AG04450 (cell line): ENCODE data around the gene PSORS1C2. TPM values are rescaled to one million over a fixed set of nuclear protein-coding genes. Genes with fewer than 3 reads are reported as not detected.

Experiments
- CTCF ChIA-PET: fragments of 300-600, 350-600 bp; formaldehyde crosslinking; extraction: SDS; loops from one replicate; lab custom pipeline; 2022; ENCODE audit warnings: antibody characterized with exemption, inconsistent platforms; lab: Charles Lee
- POLR2A ChIA-PET: fragments of 350-600 bp; formaldehyde crosslinking; extraction: SDS; loops from one replicate; lab custom pipeline; 2021; ENCODE audit warnings: antibody characterized with exemption, inconsistent platforms; lab: Yijun Ruan, JAX
- DNase-seq: peaks from one replicate; pipeline ENCODE4 v3.0.0-alpha.2; 2011; ENCODE audit warnings: low read depth, low spot score
- H3K27ac ChIP-seq: one replicate; pipeline ENCODE4 v1.5.1; 2012; ENCODE audit warnings: low read depth, low read length, control low read depth
- H3K27me3 ChIP-seq: one replicate; pipeline ENCODE4 v1.6.0; 2012; ENCODE audit warnings: low read length; ENCODE audit not compliant: control insufficient read depth, insufficient read depth
- H3K4me3 ChIP-seq: 2 replicates; pipeline ENCODE4 v1.5.1; 2011; ENCODE audit warnings: mild to moderate bottlenecking, low read depth, low read length, control low read depth
- H3K9me3 ChIP-seq: 2 replicates; pipeline ENCODE4 v1.5.1; 2012; ENCODE audit warnings: low read length; ENCODE audit not compliant: control insufficient read depth, insufficient read depth
- polyA plus RNA-seq: library from polyadenylated mRNA; depleted of rRNA; stranded (reverse); fragments of >200 nt; gene quantifications from 2 replicates; pipeline ENCODE4 v1.2.3, GENCODE V29; 2011
- TF ChIP-seq, protein P1 (sequence below): IDR thresholded peaks from 2 replicates; pipeline ENCODE4 v1.5.1; 2011; ENCODE audit warnings: low read depth, low read length, control low read depth, inconsistent platforms

The PSORS1C2 gene
- polyA plus RNA-seq, 1 experiment = not detected

DNA sequence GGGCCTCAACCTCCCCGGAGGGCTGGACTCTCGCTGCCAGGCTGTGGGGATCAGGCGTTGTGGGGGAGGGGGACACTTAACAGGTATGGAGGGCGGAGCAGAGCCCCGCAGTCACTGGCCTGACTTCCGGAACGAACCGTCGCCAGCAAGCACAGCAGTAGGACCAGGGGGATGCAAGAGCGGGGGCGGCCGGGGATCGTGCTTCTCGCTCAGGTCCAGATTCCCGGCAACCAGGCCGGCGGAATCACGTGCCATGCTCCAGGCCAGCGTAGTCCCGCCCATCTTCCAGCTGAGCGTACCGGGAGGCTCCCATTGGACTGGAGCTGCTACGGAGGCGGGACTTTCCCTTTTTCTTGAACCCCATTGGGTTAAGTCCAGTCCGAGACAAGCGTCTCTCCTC is 41.6 kb upstream of the PSORS1C2 start:
- H3K27ac ChIP-seq = no peak overlapping the region
- CTCF ChIA-PET = no interaction called here
- H3K4me3 ChIP-seq = peak overlapping the region; percentile 20
- TF ChIP-seq, protein P1, sequence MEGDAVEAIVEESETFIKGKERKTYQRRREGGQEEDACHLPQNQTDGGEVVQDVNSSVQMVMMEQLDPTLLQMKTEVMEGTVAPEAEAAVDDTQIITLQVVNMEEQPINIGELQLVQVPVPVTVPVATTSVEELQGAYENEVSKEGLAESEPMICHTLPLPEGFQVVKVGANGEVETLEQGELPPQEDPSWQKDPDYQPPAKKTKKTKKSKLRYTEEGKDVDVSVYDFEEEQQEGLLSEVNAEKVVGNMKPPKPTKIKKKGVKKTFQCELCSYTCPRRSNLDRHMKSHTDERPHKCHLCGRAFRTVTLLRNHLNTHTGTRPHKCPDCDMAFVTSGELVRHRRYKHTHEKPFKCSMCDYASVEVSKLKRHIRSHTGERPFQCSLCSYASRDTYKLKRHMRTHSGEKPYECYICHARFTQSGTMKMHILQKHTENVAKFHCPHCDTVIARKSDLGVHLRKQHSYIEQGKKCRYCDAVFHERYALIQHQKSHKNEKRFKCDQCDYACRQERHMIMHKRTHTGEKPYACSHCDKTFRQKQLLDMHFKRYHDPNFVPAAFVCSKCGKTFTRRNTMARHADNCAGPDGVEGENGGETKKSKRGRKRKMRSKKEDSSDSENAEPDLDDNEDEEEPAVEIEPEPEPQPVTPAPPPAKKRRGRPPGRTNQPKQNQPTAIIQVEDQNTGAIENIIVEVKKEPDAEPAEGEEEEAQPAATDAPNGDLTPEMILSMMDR = no peak
- no peak for DNase-seq
- POLR2A ChIA-PET = no interaction called here
- H3K27me3 ChIP-seq = no peaks in the 10 kb centered on the region
- peaks cover 8% of the 10 kb centered on the region; the same call in 1 of the 2 replicates for H3K9me3 ChIP-seq

DNA sequence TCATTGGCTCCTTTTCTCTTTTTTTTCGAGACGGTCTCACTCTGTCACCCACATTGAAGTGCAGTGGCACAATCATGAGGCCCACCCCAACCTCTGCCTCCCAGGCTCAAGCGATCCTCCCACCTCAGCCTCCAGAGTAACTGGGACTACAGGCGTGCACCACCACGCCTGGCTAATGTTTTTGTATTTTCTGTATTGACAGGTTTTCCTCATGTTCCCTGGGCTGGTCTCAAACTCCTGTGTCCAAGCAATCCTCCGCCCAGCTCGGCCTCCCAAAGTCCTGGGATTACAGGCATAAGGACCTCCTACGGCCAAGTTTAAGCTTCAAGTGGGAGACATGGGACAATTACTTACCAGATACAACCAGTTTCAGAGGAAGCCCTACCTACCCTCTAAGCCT is 41.0 kb upstream of the PSORS1C2 start:
- Histone ChIP-seq H3K27me3 (no peaks in the 10 kb centered on the region), H3K9me3 (peaks cover 8% of the 10 kb centered on the region; the same call in 1 of the 2 replicates), H3K27ac (no peak overlapping the region), H3K4me3 (no peak overlapping the region)
- ChIA-PET CTCF (interaction anchor here (1.2 kb wide), 1 partner anchor 187 kb away, joined by 3 read pairs; no protein-coding TSS in a partner anchor), POLR2A (no interaction called here)
- DNase-seq = no peak
- TF ChIP-seq, protein P1 = no peak

DNA sequence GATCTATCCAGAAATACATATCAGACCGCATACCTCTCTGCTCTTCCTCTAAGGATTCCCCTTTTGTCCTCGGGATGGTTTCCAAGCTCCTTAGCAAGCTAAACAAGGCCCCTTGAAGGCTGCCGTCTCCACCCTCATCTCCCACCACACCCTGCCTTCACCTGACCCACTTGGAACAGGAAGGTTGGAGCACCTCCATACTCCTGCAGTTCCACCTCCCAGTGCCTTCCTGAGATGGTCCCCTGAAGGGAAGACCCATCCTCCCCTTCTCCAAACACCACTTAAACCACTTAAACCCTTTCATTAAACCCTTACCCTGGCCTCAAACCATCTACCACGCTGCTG is 40.1 kb upstream of the PSORS1C2 start:
- peaks cover 8% of the 10 kb centered on the region; the same call in 1 of the 2 replicates for H3K9me3 ChIP-seq
- no peaks in the 10 kb centered on the region for H3K27me3 ChIP-seq
- no peak for DNase-seq
- ChIA-PET POLR2A (no interaction called here), CTCF (interaction anchor here (1.2 kb wide), 1 partner anchor 188 kb away, joined by 3 read pairs; no protein-coding TSS in a partner anchor)
- no peak overlapping the region for H3K4me3 ChIP-seq
- H3K27ac ChIP-seq = no peak overlapping the region
- TF ChIP-seq, protein P1 = no peak

DNA sequence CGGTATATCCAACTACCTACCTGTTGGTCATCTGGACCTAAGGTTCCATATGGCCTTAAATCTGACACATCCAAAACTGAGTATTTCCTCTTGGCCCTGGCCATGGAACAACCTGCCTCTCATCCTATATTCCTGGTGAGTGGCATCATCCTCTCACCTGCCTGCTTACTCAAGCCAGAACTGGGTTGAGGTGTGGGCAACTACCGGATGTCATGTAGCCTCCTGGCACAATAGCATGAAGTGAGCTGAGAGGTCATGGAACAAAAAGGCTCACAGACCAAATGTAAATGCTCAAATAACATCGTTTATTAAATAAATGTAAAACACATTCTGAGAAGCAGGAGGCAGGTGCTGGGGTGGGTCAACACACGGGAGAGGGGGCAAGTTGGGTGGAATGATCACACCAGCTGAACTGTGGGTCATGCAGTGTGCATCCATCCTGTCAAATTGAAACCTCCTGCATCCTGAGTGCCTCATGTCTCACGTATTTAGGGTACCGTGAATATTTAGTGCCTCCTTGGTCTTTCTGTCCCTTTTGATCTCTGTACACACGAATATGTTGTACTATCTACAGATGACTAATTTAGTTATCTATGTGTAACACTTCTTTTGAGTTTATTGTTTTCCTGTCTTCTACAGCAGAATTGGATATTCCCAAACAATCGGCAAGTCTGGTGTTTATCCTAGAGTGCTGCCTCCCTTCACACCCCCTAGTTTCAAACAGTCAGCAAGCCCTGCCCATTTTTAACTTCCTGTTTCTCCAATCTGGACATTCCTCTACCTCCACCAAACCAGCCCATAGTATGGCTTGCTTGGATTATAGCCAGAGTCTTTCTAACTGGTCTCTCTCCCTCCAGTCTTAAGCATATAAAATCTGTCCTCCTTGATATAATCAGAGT is 39.5 kb upstream of the PSORS1C2 start:
- Histone ChIP-seq H3K4me3 (no peak overlapping the region), H3K27me3 (no peaks in the 10 kb centered on the region), H3K27ac (no peak overlapping the region), H3K9me3 (peaks cover 8% of the 10 kb centered on the region; the same call in 1 of the 2 replicates)
- DNase-seq = no peak
- CTCF ChIA-PET = no interaction called here
- TF ChIP-seq, protein P1 = no peak
- POLR2A ChIA-PET = no interaction called here

DNA sequence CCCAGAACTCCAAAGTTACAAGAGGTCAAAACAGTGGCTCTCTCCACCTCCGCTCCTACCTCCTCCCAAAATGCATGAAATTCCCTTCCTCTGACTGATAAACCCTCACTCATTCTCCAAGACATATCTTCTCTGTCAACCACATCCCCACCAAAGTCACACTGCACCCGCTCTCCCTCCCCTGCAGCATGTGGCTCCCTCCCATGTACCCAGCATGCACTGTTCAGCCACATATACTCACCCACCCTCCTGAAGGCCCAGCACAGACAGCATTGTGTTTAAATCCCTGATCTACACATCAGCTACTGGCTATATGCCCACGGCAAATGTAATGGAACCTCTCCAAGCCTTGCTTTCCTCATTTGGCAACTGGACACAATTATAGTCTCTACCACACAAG is 37.1 kb upstream of the PSORS1C2 start:
- CTCF ChIA-PET = interaction anchor here (1.0 kb wide), 1 partner anchor 191 kb away, joined by 3 read pairs; no protein-coding TSS in a partner anchor

More for the DNA sequence above, 37.1 kb upstream of the PSORS1C2 start:
- Histone ChIP-seq H3K4me3 (no peak overlapping the region), H3K9me3 (peaks cover 6% of the 10 kb centered on the region; the same call in 1 of the 2 replicates), H3K27me3 (no peaks in the 10 kb centered on the region), H3K27ac (peak overlapping the region; percentile 31)
- POLR2A ChIA-PET = no interaction called here
- DNase-seq = no peak
- TF ChIP-seq, protein P1 = no peak
